WTC11 (cell line): Measurements from ENCODE around the gene DRAXIN.

ENCODE experiments used
- KAT7 ChIP-seq: sonication (generic); formaldehyde crosslinking; IDR thresholded peaks from 2 replicates; pipeline ENCODE4 v1.8.1; 2023; ENCODE audit warnings: missing genetic modification reagents, mild to moderate bottlenecking, borderline replicate concordance
- NFYB ChIP-seq: sonication (generic); formaldehyde crosslinking; conservative IDR thresholded peaks from 2 replicates; pipeline ENCODE4 v1.8.0; 2022; ENCODE audit warnings: low read depth, missing genetic modification reagents
- PREB ChIP-seq: sonication (generic); formaldehyde crosslinking; IDR thresholded peaks from 2 replicates; pipeline ENCODE4 v1.8.1; 2022; ENCODE audit warnings: mild to moderate bottlenecking, missing genetic modification reagents, moderate library complexity, borderline replicate concordance
- TEAD4 ChIP-seq: sonication (generic); formaldehyde crosslinking; IDR thresholded peaks from 2 replicates; pipeline ENCODE4 v1.8.0; 2022; ENCODE audit warnings: mild to moderate bottlenecking, missing genetic modification reagents
- USF2 ChIP-seq: sonication (generic); formaldehyde crosslinking; IDR thresholded peaks from 2 replicates; pipeline ENCODE4 v1.8.1; 2023; ENCODE audit warnings: mild to moderate bottlenecking, missing genetic modification reagents, moderate library complexity
- TF ChIP-seq, protein P1 (sequence below): fragments of 200-600 bp; IDR thresholded peaks from 2 replicates; pipeline ENCODE4 v1.8.0; 2022; ENCODE audit warnings: antibody characterized with exemption

GRCh38 chr1:11649624-11650330 lies 41.7 kb upstream of the DRAXIN start:
- TF ChIP-seq, protein P1, sequence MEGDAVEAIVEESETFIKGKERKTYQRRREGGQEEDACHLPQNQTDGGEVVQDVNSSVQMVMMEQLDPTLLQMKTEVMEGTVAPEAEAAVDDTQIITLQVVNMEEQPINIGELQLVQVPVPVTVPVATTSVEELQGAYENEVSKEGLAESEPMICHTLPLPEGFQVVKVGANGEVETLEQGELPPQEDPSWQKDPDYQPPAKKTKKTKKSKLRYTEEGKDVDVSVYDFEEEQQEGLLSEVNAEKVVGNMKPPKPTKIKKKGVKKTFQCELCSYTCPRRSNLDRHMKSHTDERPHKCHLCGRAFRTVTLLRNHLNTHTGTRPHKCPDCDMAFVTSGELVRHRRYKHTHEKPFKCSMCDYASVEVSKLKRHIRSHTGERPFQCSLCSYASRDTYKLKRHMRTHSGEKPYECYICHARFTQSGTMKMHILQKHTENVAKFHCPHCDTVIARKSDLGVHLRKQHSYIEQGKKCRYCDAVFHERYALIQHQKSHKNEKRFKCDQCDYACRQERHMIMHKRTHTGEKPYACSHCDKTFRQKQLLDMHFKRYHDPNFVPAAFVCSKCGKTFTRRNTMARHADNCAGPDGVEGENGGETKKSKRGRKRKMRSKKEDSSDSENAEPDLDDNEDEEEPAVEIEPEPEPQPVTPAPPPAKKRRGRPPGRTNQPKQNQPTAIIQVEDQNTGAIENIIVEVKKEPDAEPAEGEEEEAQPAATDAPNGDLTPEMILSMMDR, result no peak
- TF ChIP-seq USF2 (CRISPR knock-in tag), result no peak
- no peak for TF ChIP-seq TEAD4 (CRISPR knock-in tag)
- no peak for TF ChIP-seq PREB (CRISPR knock-in tag)
- no peak for TF ChIP-seq KAT7 (CRISPR knock-in tag)
- TF ChIP-seq NFYB (CRISPR knock-in tag), result no peak
